Measurements from ENCODE around the gene AQP3. TPM values are rescaled to one million over a fixed set of nuclear protein-coding genes. Genes with fewer than 3 reads are reported as not detected.
"Not testable (repeated sequence)": the region's sequence is repeated elsewhere in the genome, so short reads cannot be mapped to it uniquely, and the experiment has no call there.

The AQP3 gene
- total and polyA plus RNA-seq, 2 donors (not counting 1 experiment from before 2014, with no cell fraction given), result 3.2 to 16.2 TPM

DNA sequence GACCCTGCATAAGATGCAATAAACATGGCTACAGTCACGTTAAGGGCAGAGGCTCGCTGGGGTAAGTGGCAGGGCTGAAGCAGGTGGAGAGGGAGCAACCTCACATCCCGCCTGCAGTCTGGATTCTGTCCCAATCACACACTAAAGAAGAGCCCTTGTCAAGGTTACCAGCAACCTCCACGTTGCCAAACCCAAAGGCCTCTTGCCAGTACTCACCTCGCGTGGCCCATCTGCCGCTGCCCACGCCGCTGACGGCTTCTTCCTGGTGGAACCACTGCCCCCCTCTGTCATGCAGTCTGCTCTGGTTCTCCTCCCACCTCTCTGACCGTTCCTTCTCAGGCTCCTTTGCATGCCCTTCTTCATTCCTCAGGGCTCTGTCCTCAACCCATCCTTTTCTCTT lies 53.8 kb downstream of the AQP3 start:
- Histone ChIP-seq H2AFZ (ENCODE audit: low read length) (no peak overlapping the region), H3K9me3 (ENCODE audit: control insufficient read depth, insufficient read depth, low read depth, low read length) (no peaks in the 10 kb centered on the region), H3K27me3 (ENCODE audit: control insufficient read depth, insufficient read depth, low read length) (no peaks in the 10 kb centered on the region), H3K79me2 (ENCODE audit: control insufficient read depth, insufficient read depth, low read length) (no peaks in the 10 kb centered on the region), H3K4me1 (ENCODE audit: control insufficient read depth, extremely low read depth, insufficient read depth, low read length) (peaks cover 7% of the 10 kb centered on the region), H3K9ac (ENCODE audit: insufficient read depth, low read length) (no peak overlapping the region), H3K4me2 (ENCODE audit: extremely low read depth, insufficient read depth, low read length) (no peak overlapping the region), H3K4me3 (replicated peaks in 1 of 4; ENCODE audit: control extremely low read depth in 1 of 4, insufficient read depth in 1 of 4, low read depth in 3 of 4, low read length in 4 of 4) (no peak overlapping the region), H3K36me3 (ENCODE audit: control insufficient read depth, insufficient read depth, low read length) (no peaks in the 10 kb centered on the region), H4K20me1 (ENCODE audit: control insufficient read depth, extremely low read depth, insufficient read depth, low read length) (no peaks in the 10 kb centered on the region), H3K27ac (ENCODE audit: insufficient read depth, low read length) (no peak overlapping the region)
- no peak for DNase-seq (ENCODE audit: low read depth in 2 of 2)
- no peak for TF ChIP-seq EZH2 (IDR thresholded peaks at IDR 0.05; ENCODE audit: low read length, missing control alignments)
- TF ChIP-seq, protein P1, sequence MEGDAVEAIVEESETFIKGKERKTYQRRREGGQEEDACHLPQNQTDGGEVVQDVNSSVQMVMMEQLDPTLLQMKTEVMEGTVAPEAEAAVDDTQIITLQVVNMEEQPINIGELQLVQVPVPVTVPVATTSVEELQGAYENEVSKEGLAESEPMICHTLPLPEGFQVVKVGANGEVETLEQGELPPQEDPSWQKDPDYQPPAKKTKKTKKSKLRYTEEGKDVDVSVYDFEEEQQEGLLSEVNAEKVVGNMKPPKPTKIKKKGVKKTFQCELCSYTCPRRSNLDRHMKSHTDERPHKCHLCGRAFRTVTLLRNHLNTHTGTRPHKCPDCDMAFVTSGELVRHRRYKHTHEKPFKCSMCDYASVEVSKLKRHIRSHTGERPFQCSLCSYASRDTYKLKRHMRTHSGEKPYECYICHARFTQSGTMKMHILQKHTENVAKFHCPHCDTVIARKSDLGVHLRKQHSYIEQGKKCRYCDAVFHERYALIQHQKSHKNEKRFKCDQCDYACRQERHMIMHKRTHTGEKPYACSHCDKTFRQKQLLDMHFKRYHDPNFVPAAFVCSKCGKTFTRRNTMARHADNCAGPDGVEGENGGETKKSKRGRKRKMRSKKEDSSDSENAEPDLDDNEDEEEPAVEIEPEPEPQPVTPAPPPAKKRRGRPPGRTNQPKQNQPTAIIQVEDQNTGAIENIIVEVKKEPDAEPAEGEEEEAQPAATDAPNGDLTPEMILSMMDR (conservative IDR thresholded peaks at IDR 0.05 in 1 of 2, IDR thresholded peaks at IDR 0.05 in 1 of 2; ENCODE audit: low read depth in 1 of 2, low read length in 2 of 2), result no peak

- not testable (repeated sequence) for DNase-seq (ENCODE audit: low read depth in 2 of 2); H3K36me3 ChIP-seq (ENCODE audit: control insufficient read depth, insufficient read depth, low read length); H3K9ac ChIP-seq (ENCODE audit: insufficient read depth, low read length); H4K20me1 ChIP-seq (ENCODE audit: control insufficient read depth, extremely low read depth, insufficient read depth, low read length); H3K27me3 ChIP-seq (ENCODE audit: control insufficient read depth, insufficient read depth, low read length); H3K4me3 ChIP-seq (replicated peaks in 1 of 4; ENCODE audit: control extremely low read depth in 1 of 4, insufficient read depth in 1 of 4, low read depth in 3 of 4, low read length in 4 of 4); H3K79me2 ChIP-seq (ENCODE audit: control insufficient read depth, insufficient read depth, low read length); H3K27ac ChIP-seq (ENCODE audit: insufficient read depth, low read length); H3K9me3 ChIP-seq (ENCODE audit: control insufficient read depth, insufficient read depth, low read depth, low read length); H2AFZ ChIP-seq (ENCODE audit: low read length); H3K4me2 ChIP-seq (ENCODE audit: extremely low read depth, insufficient read depth, low read length); H3K4me1 ChIP-seq (ENCODE audit: control insufficient read depth, extremely low read depth, insufficient read depth, low read length)
These were observed 54.8 kb downstream of the AQP3 start for GRCh38 chr9:33392591-33393021.

Other genes starting within 250 kb of the AQP3 start
- gene SPINK4, start 207.4 kb downstream of the AQP3 start, total RNA-seq, result not detected in 2 replicates
- gene SPINK4, start 207.4 kb downstream of the AQP3 start, polyA plus RNA-seq, result not detected in 2 replicates
- gene BAG1, start 182.9 kb downstream of the AQP3 start, total RNA-seq, result 19.2 and 19.8 TPM in 2 replicates
- 30.4 and 36.4 TPM in 2 replicates for gene BAG1, start 182.9 kb downstream of the AQP3 start, polyA plus RNA-seq
- gene CHMP5, start 182.5 kb downstream of the AQP3 start, total RNA-seq, result 124 and 130 TPM in 2 replicates
- gene CHMP5, start 182.5 kb downstream of the AQP3 start, polyA plus RNA-seq, result 99.9 and 108 TPM in 2 replicates
- 21.3 and 30.2 TPM in 2 replicates for gene NFX1, start 157.1 kb downstream of the AQP3 start, total RNA-seq
- 39.5 and 41.6 TPM in 2 replicates for gene NFX1, start 157.1 kb downstream of the AQP3 start, polyA plus RNA-seq
- 0.26 and 0.83 TPM in 2 replicates for gene AQP7, start 45.0 kb downstream of the AQP3 start, total RNA-seq
- gene AQP7, start 45.0 kb downstream of the AQP3 start, polyA plus RNA-seq, result 0.05 and 0.09 TPM in 2 replicates
- gene NOL6, start 26.3 kb upstream of the AQP3 start, total RNA-seq, result 13.4 and 15.2 TPM in 2 replicates
- 24.4 and 34.2 TPM in 2 replicates for gene NOL6, start 26.3 kb upstream of the AQP3 start, polyA plus RNA-seq
- under 0.01 and 0.17 TPM in 2 replicates for gene ANKRD18B, start 76.7 kb upstream of the AQP3 start, total RNA-seq
- 0.82 and 0.85 TPM in 2 replicates for gene ANKRD18B, start 76.7 kb upstream of the AQP3 start, polyA plus RNA-seq